Measurements from ENCODE around the gene IL1RL1.
"Not testable (repeated sequence)": the region's sequence is repeated elsewhere in the genome, so short reads cannot be mapped to it uniquely, and the experiment has no call there.

IL1RL1 gene

DNA sequence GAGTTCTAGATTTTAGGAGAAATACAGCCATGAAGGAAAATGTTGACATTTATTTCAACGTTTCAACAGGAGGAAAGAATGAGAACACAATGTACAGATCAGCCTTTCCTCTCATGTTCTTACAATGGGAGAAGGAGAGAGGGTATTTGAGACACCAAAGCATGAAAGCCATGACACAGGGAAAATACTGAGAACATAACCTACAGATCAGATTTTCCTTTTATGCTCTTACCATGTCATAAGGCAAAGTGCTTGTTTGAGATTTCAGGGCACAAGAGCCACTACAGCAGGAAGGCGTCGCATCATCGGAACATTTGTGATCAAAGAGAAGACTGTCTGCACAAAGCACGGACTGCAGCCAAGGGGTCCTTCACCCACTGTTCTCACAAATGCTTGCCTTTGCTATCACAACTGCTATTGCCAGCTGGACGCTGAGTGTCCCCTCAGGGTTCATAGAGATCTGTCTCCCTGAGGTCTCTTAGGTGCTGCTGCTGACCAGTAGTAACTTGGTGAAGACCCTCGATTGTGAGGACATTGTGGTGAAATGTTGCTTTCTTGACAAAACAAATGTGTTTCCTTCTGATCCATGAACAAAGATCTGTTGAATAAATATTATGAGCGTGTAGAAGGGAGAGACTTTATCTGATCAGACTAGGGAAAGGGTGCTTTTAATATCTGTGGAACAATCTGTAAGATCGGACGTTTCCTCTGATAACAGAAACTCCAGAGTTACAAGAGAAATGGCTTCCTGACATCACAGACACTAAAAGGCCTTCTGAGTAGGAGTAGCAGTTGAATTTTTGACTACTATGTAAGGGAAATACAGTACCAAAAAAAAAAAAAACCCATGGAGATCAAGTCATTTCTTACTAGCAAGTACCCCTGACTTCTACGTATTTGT, 6.4 kb upstream of the IL1RL1 start:
- Mint-ChIP-seq H3K27ac (peak overlapping the region; percentile 98), H3K9me3 (peaks cover 4% of the 10 kb centered on the region), H3K4me1 (ENCODE audit: low read depth) (peaks cover 63% of the 10 kb centered on the region), H3K36me3 (ENCODE audit: low read depth) (peaks cover 9% of the 10 kb centered on the region), H3K4me3 (peak overlapping the region; percentile 49), H3K27me3 (peaks cover 3% of the 10 kb centered on the region)

DNA sequence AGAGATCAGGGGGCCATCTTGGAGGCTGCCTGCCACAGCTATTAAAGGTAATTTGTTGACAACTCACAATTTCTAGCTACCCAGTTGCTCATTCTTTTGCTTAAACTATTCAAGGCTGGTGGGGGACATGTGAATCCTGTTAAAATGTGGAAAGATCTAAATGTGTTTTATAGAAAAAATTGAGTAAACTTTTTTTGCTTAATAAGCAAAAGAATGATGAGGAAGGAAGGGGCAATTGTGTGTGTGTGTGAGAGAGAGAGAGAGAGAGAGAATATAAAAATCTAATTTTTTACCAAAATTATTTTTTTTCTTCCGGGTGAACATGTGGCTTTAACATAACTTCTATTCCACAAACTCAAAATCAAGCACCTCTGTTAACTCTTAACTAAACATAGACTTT, 5.2 kb upstream of the IL1RL1 start:
- Mint-ChIP-seq H3K4me1 (ENCODE audit: low read depth) (peaks cover 53% of the 10 kb centered on the region), H3K9me3 (peaks cover 4% of the 10 kb centered on the region), H3K36me3 (ENCODE audit: low read depth) (peaks cover 9% of the 10 kb centered on the region), H3K27ac (peak overlapping the region; percentile 98), H3K27me3 (peaks cover 3% of the 10 kb centered on the region), H3K4me3 (peak overlapping the region; percentile 30)

DNA sequence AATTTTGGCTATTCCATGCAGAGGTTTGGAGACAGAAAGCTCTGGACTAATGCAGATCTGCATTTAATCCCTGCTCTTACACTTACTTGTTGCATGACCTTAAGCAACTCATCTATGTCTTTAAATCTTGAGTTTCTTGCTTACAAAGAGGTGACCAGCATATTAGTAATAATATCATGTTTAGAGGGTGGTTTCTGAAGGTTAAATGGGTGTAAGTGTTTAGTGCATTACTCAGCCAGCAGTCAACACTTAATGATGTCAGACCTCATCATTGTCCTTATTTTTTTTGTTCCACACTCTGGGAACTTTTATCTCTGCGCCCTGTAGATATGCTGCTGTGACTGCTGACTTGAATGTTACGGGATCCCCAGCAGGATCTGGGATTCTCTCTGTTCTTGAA, 1.7 kb downstream of the IL1RL1 start:
- Mint-ChIP-seq H3K4me1 (ENCODE audit: low read depth) (peaks cover 10% of the 10 kb centered on the region), H3K4me3 (no peak overlapping the region)

DNA sequence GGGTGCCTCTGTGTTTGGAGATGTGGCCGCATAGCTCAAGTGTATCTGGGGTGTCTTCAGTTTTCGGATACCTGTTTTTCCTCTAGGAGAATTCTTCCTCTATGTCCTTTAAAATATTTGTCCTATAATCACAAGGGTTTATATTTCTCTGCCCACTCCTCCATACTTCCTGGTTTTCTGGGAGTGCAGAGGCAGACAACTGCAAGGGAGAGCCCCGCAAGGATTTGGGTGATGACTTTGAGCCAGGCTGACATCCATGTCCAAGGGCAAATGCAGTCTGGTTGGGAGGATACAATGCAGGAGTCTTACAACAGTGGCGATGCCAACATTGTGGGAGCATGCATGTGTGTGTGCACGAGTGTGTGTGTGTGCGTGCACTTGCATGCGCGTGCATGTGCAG, 2.1 kb downstream of the IL1RL1 start:
- Mint-ChIP-seq H3K27ac (no peak overlapping the region), H3K27me3 (no peaks in the 10 kb centered on the region), H3K4me1 (ENCODE audit: low read depth) (peaks cover 10% of the 10 kb centered on the region), H3K4me3 (no peak overlapping the region), H3K9me3 (no peaks in the 10 kb centered on the region), H3K36me3 (ENCODE audit: low read depth) (no peaks in the 10 kb centered on the region)

More for the DNA sequence above, 1.7 kb downstream of the IL1RL1 start:
- Mint-ChIP-seq H3K36me3 (ENCODE audit: low read depth) (no peaks in the 10 kb centered on the region), H3K27me3 (no peaks in the 10 kb centered on the region), H3K27ac (no peak overlapping the region), H3K9me3 (no peaks in the 10 kb centered on the region)

DNA sequence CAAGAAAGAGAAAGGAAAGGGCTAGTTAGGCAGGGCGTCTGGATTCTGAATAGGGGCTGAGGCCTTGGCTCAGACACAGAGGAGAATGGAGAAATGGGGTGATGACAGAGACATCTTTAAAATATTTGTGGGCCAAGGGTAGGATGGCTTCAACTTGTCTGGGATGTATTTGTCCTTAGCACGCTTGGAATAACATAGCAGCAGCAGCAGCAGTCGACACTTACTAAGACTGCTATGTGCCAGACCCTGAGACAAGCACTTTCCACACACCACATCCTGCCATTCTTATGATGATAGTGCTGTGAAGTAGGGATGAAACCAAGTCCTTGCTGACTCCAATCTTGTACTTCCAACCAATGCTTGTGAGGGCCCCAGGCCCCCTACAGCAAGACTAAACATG, 2.6 kb downstream of the IL1RL1 start:
- Mint-ChIP-seq H3K9me3 (no peaks in the 10 kb centered on the region), H3K27ac (no peak overlapping the region), H3K27me3 (no peaks in the 10 kb centered on the region), H3K4me1 (ENCODE audit: low read depth) (peaks cover 10% of the 10 kb centered on the region), H3K4me3 (no peak overlapping the region), H3K36me3 (ENCODE audit: low read depth) (no peaks in the 10 kb centered on the region)

DNA sequence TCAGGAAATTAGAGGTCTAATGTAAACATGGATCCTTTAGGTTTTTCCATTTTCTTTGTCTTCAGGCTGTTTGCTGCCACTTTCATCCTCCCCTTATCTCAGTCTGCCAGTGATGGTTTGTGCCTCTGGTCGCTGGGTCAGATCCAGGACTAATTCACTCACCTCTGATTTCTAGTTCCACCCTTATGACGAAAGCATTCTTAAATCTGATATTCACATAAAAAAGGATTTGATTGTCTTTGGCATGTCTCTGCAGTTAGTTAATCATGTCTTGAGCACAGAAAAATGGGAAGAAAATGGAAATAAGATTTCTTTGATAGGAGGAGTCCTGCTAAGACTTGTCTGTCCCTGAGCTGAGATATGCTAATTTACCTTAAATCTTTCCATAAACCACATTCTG, 4.6 kb downstream of the IL1RL1 start:
- Mint-ChIP-seq H3K36me3 (ENCODE audit: low read depth) (no peaks in the 10 kb centered on the region), H3K9me3 (no peaks in the 10 kb centered on the region), H3K27ac (no peak overlapping the region), H3K27me3 (no peaks in the 10 kb centered on the region), H3K4me1 (ENCODE audit: low read depth) (peaks cover 10% of the 10 kb centered on the region), H3K4me3 (no peak overlapping the region)

DNA sequence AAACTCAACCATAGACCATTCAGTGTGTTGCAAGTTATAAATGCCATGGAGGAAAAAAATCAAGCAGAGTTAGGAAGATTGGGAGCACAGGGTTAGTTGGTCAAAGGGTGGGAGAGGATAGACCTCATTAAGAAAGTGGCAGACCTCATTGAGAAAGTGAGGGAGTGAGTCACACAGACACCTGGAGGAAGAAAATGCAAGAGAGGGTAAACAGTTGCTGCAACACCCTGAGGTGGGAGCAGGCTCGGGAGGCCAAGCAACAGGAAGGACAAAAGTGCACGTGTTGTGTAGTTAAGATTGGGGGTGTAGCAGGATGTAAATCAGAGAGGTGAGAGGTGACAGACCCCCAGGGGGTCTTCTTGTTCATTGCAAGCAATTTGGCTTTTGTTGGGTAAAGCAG, 6.4 kb downstream of the IL1RL1 start:
- Mint-ChIP-seq H3K4me1 (ENCODE audit: low read depth) (peaks cover 4% of the 10 kb centered on the region), H3K27ac (no peak overlapping the region), H3K4me3 (no peak overlapping the region), H3K36me3 (ENCODE audit: low read depth) (no peaks in the 10 kb centered on the region), H3K9me3 (no peaks in the 10 kb centered on the region), H3K27me3 (no peaks in the 10 kb centered on the region)

DNA sequence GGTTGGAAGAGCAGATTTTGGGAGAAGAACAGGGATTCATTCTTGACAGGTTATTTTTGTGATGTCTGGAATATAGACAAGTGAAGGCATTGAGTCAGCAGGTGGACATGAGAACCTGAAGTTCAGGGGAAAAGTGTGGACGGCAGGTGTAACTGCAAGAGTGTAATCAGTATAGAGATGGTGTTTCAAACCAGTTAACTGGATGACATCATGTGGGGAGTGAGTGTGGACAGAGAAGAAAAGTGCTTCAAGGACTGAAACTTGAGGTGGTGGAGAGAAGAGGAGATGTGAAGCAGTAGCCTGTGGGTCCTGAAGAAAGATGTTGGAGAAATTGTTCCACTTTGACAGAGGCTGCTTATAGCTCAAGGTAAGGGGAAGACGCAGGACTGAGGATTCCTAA, 7.1 kb downstream of the IL1RL1 start:
- Mint-ChIP-seq H3K9me3 (no peaks in the 10 kb centered on the region), H3K4me1 (ENCODE audit: low read depth) (peaks cover under 1% of the 10 kb centered on the region), H3K27me3 (no peaks in the 10 kb centered on the region), H3K4me3 (no peak overlapping the region), H3K36me3 (ENCODE audit: low read depth) (no peaks in the 10 kb centered on the region), H3K27ac (no peak overlapping the region)

DNA sequence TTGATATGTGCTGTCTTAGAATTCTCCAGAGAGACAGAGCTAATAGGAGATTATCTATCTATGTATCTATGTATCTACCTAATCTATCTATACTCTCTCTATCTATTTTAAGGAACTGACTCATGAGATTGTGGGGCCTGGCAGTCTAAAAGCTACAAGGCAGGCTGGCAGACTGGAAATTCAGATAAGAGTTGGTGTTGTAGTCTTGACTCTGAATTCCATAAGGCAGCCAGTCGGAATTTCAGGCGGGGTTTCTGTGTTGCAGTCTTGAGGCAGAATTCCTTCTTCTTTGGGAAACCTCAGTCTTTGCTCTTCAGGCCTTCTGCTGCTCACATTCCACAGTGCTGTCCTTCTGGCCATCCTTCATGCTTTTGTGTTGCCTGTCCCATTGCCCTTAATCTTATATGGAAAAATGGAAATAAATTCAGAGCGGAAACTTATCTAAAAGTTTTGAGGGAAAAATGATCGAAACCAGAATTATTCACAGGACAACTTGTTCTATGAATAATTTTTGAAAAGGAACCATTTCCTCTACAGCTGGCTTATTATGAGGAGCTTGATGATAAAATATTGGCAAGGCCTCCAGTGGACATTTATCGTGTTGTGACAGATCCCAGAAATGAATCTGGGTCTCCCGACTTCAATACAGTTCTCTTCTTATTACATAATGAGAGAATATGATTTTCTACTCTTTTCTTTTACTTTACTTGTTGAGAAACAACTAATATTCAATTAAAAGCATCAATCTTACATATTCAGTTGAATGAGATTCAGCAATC, 10.8 kb downstream of the IL1RL1 start:
- Mint-ChIP-seq H3K4me3 (no peak overlapping the region), H3K4me1 (ENCODE audit: low read depth) (peaks cover 7% of the 10 kb centered on the region)

DNA sequence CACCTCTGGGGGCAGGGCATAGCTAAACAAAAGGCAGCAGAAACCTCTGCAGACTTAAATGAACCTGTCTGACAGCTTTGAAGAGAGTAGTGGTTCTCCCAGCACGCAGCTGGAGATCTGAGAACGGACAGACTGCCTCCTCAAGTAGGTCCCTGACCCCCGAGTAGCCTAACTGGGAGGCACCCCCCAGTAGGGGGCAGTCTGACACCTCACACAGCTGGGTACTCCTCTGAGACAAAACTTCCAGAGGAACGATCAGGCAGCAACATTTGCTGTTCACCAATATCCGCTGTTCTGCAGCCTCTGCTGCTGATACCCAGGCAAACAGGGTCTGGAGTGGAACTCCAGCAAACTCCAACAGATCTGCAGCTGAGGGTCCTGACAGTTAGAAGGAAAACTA, 13.6 kb downstream of the IL1RL1 start:
- H3K36me3 Mint-ChIP-seq (ENCODE audit: low read depth); H3K9me3 Mint-ChIP-seq; H3K4me3 Mint-ChIP-seq; H3K4me1 Mint-ChIP-seq (ENCODE audit: low read depth); H3K27ac Mint-ChIP-seq; H3K27me3 Mint-ChIP-seq: not testable (repeated sequence)

More for the DNA sequence above, 10.8 kb downstream of the IL1RL1 start:
- Mint-ChIP-seq H3K27ac (no peak overlapping the region), H3K9me3 (no peaks in the 10 kb centered on the region), H3K27me3 (no peaks in the 10 kb centered on the region), H3K36me3 (ENCODE audit: low read depth) (no peaks in the 10 kb centered on the region)

DNA sequence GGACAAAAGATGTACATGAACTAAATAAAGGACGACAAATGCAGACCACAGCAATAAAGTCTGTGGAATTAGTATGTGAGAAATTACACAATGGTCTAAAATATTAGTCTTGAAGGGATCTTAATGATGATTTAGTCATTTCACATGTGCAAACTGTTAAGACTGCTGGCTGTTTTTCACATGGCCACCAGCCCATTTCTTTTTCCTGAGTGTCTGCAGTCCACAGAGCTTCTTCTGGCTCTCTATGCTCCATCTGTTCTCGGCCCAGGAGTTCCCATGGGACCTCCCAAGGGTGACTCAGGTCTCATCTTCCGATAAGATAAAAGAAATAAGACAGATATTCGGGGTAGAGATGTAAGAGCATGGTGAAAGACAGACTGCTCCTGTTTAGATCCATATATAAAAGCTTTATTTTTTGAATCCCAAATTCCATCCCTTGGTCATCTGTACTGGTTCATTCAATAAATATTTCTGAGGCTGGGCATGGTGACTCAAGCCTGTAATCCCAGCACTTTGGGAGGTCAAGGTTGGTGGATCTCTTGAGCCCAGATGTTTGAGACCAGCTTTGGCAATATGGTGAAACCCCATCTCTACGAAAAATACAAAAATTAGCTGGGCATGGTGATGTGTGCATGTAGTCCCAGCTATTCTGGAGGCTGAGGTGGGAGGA, 20.1 kb downstream of the IL1RL1 start:
- no peak overlapping the region for H3K27ac Mint-ChIP-seq
- H3K4me1 Mint-ChIP-seq (ENCODE audit: low read depth): peaks cover 13% of the 10 kb centered on the region
- no peak overlapping the region for H3K4me3 Mint-ChIP-seq
- no peaks in the 10 kb centered on the region for H3K36me3 Mint-ChIP-seq (ENCODE audit: low read depth)
- no peaks in the 10 kb centered on the region for H3K9me3 Mint-ChIP-seq
- no peaks in the 10 kb centered on the region for H3K27me3 Mint-ChIP-seq

DNA sequence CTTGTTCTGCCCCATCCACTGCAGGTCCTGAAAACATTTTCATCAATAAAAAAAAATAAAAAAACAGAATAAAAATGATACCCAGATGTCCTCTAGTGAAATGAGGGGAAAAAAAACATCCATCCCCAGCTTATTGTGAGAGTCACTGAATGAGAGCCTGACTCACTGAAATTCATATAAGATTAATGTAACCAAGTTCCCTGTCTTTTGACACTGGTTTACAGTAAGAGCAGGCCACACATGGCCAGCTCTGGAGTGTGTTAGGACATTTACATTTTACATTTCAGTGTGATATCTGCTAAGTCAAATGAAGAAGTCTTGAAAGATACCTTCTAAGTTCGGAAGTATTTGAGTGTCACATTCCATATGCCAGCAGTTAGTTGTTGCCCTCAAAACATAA, 23.1 kb downstream of the IL1RL1 start:
- Mint-ChIP-seq H3K36me3 (ENCODE audit: low read depth) (no peaks in the 10 kb centered on the region), H3K9me3 (no peaks in the 10 kb centered on the region), H3K4me3 (no peak overlapping the region), H3K27ac (no peak overlapping the region), H3K27me3 (no peaks in the 10 kb centered on the region), H3K4me1 (ENCODE audit: low read depth) (peaks cover 33% of the 10 kb centered on the region)

DNA sequence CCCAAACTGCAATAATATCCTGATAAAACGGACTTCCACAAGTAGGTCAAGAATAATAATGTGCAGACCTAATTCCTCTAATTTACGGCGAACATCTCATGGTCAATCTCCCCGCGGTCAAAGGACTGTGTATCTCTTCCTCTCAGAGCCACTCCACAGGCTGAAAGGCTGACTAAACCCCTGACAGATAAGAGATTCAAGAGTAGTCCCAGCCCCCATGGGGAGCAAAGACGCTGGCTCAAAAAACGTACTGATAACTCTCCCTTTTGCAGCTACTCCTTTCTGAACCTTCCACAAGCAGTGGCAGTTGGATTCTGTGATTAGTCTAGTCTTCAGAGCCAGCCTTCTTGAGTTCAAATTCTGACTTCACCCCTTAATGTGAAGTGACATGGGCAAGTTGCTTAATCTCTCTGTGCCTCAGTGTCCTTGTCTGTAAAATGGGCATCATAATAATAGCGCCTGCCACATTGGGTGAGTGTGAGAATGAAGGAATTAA, 24.6 kb downstream of the IL1RL1 start:
- Mint-ChIP-seq H3K4me1 (ENCODE audit: low read depth) (peaks cover 33% of the 10 kb centered on the region), H3K27ac (no peak overlapping the region), H3K36me3 (ENCODE audit: low read depth) (no peaks in the 10 kb centered on the region), H3K9me3 (no peaks in the 10 kb centered on the region), H3K4me3 (no peak overlapping the region), H3K27me3 (no peaks in the 10 kb centered on the region)

DNA sequence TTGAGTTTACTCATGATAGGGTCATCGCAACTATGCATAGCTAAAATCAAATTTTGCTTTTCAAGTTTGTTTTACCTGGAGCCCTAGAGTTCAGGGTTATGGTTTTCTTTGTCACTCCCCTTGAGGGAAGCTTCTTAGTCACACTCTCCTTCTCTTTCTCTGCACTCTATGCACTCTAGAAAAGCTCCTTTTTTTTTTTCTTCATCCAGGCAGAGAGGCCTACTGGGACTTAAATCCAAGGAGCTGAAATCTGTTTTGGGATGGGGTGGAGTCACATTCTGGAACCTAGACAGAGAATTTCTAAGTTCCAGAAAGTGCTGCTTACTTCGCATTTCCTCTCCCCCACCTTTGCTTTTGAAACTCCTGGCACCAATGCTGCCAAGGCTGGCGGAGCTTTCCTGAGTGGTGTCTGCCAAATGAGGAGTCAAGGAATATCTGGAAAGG, 25.2 kb downstream of the IL1RL1 start:
- H3K4me3 Mint-ChIP-seq: no peak overlapping the region
- no peak overlapping the region for H3K27ac Mint-ChIP-seq
- no peaks in the 10 kb centered on the region for H3K9me3 Mint-ChIP-seq

DNA sequence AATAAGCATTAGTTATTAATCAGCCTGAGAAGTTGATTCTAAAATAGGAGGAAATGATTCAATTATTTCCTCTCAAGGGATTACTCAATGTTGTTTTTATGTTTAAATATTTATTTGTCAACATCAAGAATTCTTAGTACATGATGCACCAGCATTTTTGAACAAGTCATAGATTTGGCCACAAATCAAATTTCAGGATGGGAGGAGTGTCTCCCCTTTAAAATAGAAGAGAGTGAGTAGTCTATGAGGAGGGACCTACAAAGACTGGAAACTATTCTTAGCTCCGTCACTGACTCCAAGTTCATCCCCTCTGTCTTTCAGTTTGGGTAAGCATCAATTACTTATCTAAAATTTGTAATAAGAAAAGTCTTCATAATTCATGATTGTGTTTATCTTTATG, 25.6 kb downstream of the IL1RL1 start:
- H3K27me3 Mint-ChIP-seq: no peaks in the 10 kb centered on the region
- H3K4me3 Mint-ChIP-seq: no peak overlapping the region
- H3K27ac Mint-ChIP-seq: no peak overlapping the region
- H3K36me3 Mint-ChIP-seq (ENCODE audit: low read depth): no peaks in the 10 kb centered on the region
- H3K4me1 Mint-ChIP-seq (ENCODE audit: low read depth): peaks cover 33% of the 10 kb centered on the region
- H3K9me3 Mint-ChIP-seq: no peaks in the 10 kb centered on the region

More for the DNA sequence above, 25.2 kb downstream of the IL1RL1 start:
- peaks cover 33% of the 10 kb centered on the region for H3K4me1 Mint-ChIP-seq (ENCODE audit: low read depth)
- H3K27me3 Mint-ChIP-seq: no peaks in the 10 kb centered on the region
- no peaks in the 10 kb centered on the region for H3K36me3 Mint-ChIP-seq (ENCODE audit: low read depth)
